HepG2 (cell line): ENCODE measurements around the gene TMEM9. TPM values are rescaled to one million over a fixed set of nuclear protein-coding genes. Genes with fewer than 3 reads are reported as not detected.

ENCODE experiments used
- ATAC-seq: fragments of 200-7000 bp; cut with Tn5 transposase; 3 replicates; pipeline ENCODE4 v1.9.1; 2020; ENCODE audit warnings: mild to moderate bottlenecking, moderate library complexity
- BruUV-seq: library from RNA; stranded (reverse); fragments of 400-500 nt; replicated peaks from 2 replicates; lab custom pipeline; 2021; lab: Mats Ljungman, UMichigan
- CTCF ChIA-PET: fragments of 300-600 bp; formaldehyde crosslinking; extraction: SDS; loops from one replicate; lab custom pipeline; 2021; ENCODE audit warnings: low total read pairs, inconsistent platforms, low intra/inter-chr PET ratio; lab: Yijun Ruan, JAX
- POLR2A ChIA-PET: fragments of 350-600 bp; sonication (Branson Sonifier 250); formaldehyde crosslinking; loops from one replicate; lab custom pipeline; 2020; ENCODE audit warnings: antibody characterized with exemption, inconsistent platforms; lab: Yijun Ruan, JAX
- DNase-seq: peaks from one replicate; pipeline ENCODE4 v3.0.0-alpha.2; 2015; ENCODE audit warnings: low spot score
- FAIRE-seq: peaks from 3 replicates; lab custom pipeline; 2011; peaks lifted over from hg19 to GRCh38; lab: Jason Lieb, UNC
- H2AFZ ChIP-seq: one replicate; pipeline ENCODE4 v1.6.1; 2011; ENCODE audit warnings: low read length, inconsistent platforms
- H3K27ac ChIP-seq: fragments of 300-600 bp; 3 replicates; pipeline ENCODE4 v1.8.0; 2011; ENCODE audit warnings: mixed run types, mild to moderate bottlenecking, mixed read lengths, low read length, inconsistent platforms; ENCODE audit not compliant: insufficient read depth; ENCODE audit errors: extremely low read length
- H3K27me3 ChIP-seq, 2 experiments: fragments of 200-600 bp in 1 of 2; 2 replicates in 1 of 2; 3 replicates in 1 of 2; pipeline versions ENCODE4 v1.6.0 to v1.8.0; 2011; ENCODE audit warnings: low read length in 2 of 2, mild to moderate bottlenecking in 2 of 2, moderate library complexity in 2 of 2, inconsistent platforms in 1 of 2; ENCODE audit not compliant: insufficient read depth in 2 of 2, control insufficient read depth in 1 of 2
- H3K36me3 ChIP-seq, 2 experiments: fragments of 200-600 bp in 1 of 2; replicated peaks in 1 of 2; 2 replicates in 1 of 2; 3 replicates in 1 of 2; pipeline versions ENCODE4 v1.5.1 to v1.8.0; 2011; ENCODE audit warnings: low read length in 2 of 2, inconsistent platforms in 1 of 2; ENCODE audit not compliant: insufficient read depth in 2 of 2, control insufficient read depth in 1 of 2
- H3K4me1 ChIP-seq: 2 replicates; pipeline ENCODE4 v1.5.1; 2012; ENCODE audit warnings: low read length, inconsistent platforms; ENCODE audit not compliant: insufficient read depth
- H3K4me2 ChIP-seq: 2 replicates; pipeline ENCODE4 v1.6.0; 2011; ENCODE audit warnings: low read depth, low read length, inconsistent platforms
- H3K4me3 ChIP-seq, 3 experiments: fragments of 200-600 bp in 1 of 3; sonication (generic), shearing (Covaris generic) in 1 of 3; replicated peaks in 1 of 3; 2 replicates each; pipeline ENCODE4 v1.5.1; 2011 to 2016; ENCODE audit warnings: low read length in 3 of 3, inconsistent platforms in 2 of 3, low read depth in 2 of 3, mild to moderate bottlenecking in 2 of 3, control low read depth in 1 of 3, mixed read lengths in 1 of 3; ENCODE audit not compliant: insufficient read depth in 1 of 3
- H3K79me2 ChIP-seq: one replicate; pipeline ENCODE4 v1.6.1; 2011; ENCODE audit warnings: low read length, inconsistent platforms; ENCODE audit not compliant: insufficient read depth
- H3K9ac ChIP-seq: 2 replicates; pipeline ENCODE4 v1.6.0; 2011; ENCODE audit warnings: mild to moderate bottlenecking, low read depth, low read length, inconsistent platforms; ENCODE audit not compliant: insufficient read depth
- H3K9me3 ChIP-seq: 2 replicates; pipeline ENCODE4 v1.5.1; 2012; ENCODE audit warnings: mild to moderate bottlenecking, low read length
- H4K20me1 ChIP-seq: 2 replicates; pipeline ENCODE4 v1.6.0; 2011; ENCODE audit warnings: inconsistent platforms, mild to moderate bottlenecking, low read length, moderate library complexity; ENCODE audit not compliant: insufficient read depth
- CBX1 ChIP-seq: IDR thresholded peaks from one replicate; pipeline ENCODE4 v1.6.1; 2016; ENCODE audit warnings: antibody characterized with exemption, low read depth
- CEBPG ChIP-seq: IDR thresholded peaks from 2 replicates; pipeline ENCODE4 v1.6.1; 2016
- FOSL2 ChIP-seq: sonication (generic); formaldehyde crosslinking; IDR thresholded peaks from 2 replicates; pipeline ENCODE4 v1.4.0; 2020; ENCODE audit warnings: missing genetic modification reagents
- FOXO4 ChIP-seq: sonication (generic); formaldehyde crosslinking; conservative IDR thresholded peaks from 2 replicates; pipeline ENCODE4 v1.8.1; 2023; ENCODE audit warnings: missing genetic modification reagents
- KDM5A ChIP-seq: fragments of 200-600 bp; sonication (generic); IDR thresholded peaks from 2 replicates; pipeline ENCODE4 v1.7.0; 2018; ENCODE audit warnings: antibody characterized with exemption, mild to moderate bottlenecking, low read length, borderline replicate concordance
- KMT2A ChIP-seq: sonication (generic); formaldehyde crosslinking; IDR thresholded peaks from 2 replicates; pipeline ENCODE4 v1.4.0; 2020; ENCODE audit warnings: missing genetic modification reagents
- MAF1 ChIP-seq: sonication (generic); formaldehyde crosslinking; IDR thresholded peaks from 2 replicates; pipeline ENCODE4 v1.5.0; 2020; ENCODE audit warnings: missing genetic modification reagents, borderline replicate concordance
- RARA ChIP-seq: IDR thresholded peaks from 2 replicates; pipeline ENCODE4 v1.6.1; 2016; ENCODE audit warnings: missing genetic modification reagents, missing compliant biosample characterization
- RXRA ChIP-seq: sonication (generic); formaldehyde crosslinking; IDR thresholded peaks from 2 replicates; pipeline ENCODE4 v1.5.1; 2020; ENCODE audit warnings: missing genetic modification reagents
- SIX1 ChIP-seq: sonication (generic); formaldehyde crosslinking; IDR thresholded peaks from 2 replicates; pipeline ENCODE4 v1.4.0; 2020; ENCODE audit warnings: missing genetic modification reagents, borderline replicate concordance
- SP140L ChIP-seq: sonication (generic); formaldehyde crosslinking; IDR thresholded peaks from 2 replicates; pipeline ENCODE4 v1.4.0; 2020; ENCODE audit warnings: missing genetic modification reagents, borderline replicate concordance
- ZC3H4 ChIP-seq: sonication (generic); formaldehyde crosslinking; IDR thresholded peaks from 2 replicates; pipeline ENCODE4 v1.4.0; 2020; ENCODE audit warnings: missing genetic modification reagents, borderline replicate concordance
- ZFP36L2 ChIP-seq: sonication (generic); formaldehyde crosslinking; IDR thresholded peaks from 2 replicates; pipeline ENCODE4 v1.4.0; 2020; ENCODE audit warnings: missing genetic modification reagents
- ZNF343 ChIP-seq: sonication (generic); formaldehyde crosslinking; IDR thresholded peaks from 2 replicates; pipeline ENCODE4 v1.4.0; 2020; ENCODE audit warnings: mild to moderate bottlenecking, missing genetic modification reagents
- ZNF451 ChIP-seq: sonication (generic); formaldehyde crosslinking; IDR thresholded peaks from 2 replicates; pipeline ENCODE4 v1.5.0; 2020; ENCODE audit warnings: mild to moderate bottlenecking, missing genetic modification reagents
- ZNF513 ChIP-seq: sonication (generic); formaldehyde crosslinking; conservative IDR thresholded peaks from 2 replicates; pipeline ENCODE4 v1.5.0; 2020; ENCODE audit warnings: missing genetic modification reagents
- ZNF605 ChIP-seq: sonication (generic); formaldehyde crosslinking; IDR thresholded peaks from 2 replicates; pipeline ENCODE4 v1.8.0; 2022; ENCODE audit warnings: mild to moderate bottlenecking, missing genetic modification reagents
- ZSCAN30 ChIP-seq: sonication (generic); formaldehyde crosslinking; IDR thresholded peaks from 2 replicates; pipeline ENCODE4 v1.5.0; 2020; ENCODE audit warnings: mild to moderate bottlenecking, missing genetic modification reagents
- WGBS: methylation state at CpG from one replicate; pipeline ENCODE4 v1.1.6; 2017; ENCODE audit warnings: low lambda C conversion rate; 5-methylcytosine and 5-hydroxymethylcytosine counted together
- in situ Hi-C: cut with HindIII; loops from 2 replicates; pipeline ENCODE4 v1.10.0; 2017; ENCODE audit warnings: low pct_unique_long_range_greater_than_20kb; ENCODE audit not compliant: extremely low pct_ligation_motif_present
- intact Hi-C: fragments of 100-400 bp; cut with micrococcal nuclease; formaldehyde crosslinking; loops from one replicate; pipeline ENCODE4 v1.10.0; 2022; ENCODE audit not compliant: unreplicated experiment
- polyA plus RNA-seq, 8 experiments: library from polyadenylated mRNA; depleted of rRNA in 3 of 8; stranded (reverse) in 7 of 8; unstranded in 1 of 8; fragments of >200 nt; fragmentation: Illumina TruSeq in 4 of 8; extraction: Trizol in 4 of 8; gene quantifications; 2 replicates each; pipeline versions ENCODE4 v1.2.1 to v1.2.3, GENCODE V29; 2011 to 2016; ENCODE audit warnings: low read depth in 4 of 8, missing spikeins in 1 of 8, mixed read lengths in 1 of 8; ENCODE audit not compliant: insufficient read depth in 1 of 8
- total RNA-seq, 5 experiments: library from RNA; depleted of rRNA; stranded (reverse); fragments of >200 nt; fragmentation: Illumina TruSeq; extraction: Trizol; gene quantifications; 2 replicates each; pipeline ENCODE4 v1.2.3, GENCODE V29; 2016; ENCODE audit warnings: low read depth in 1 of 5
- TF ChIP-seq, protein P1 (sequence below): IDR thresholded peaks from 2 replicates; pipeline ENCODE4 v1.6.1; 2016; ENCODE audit warnings: low read depth, borderline replicate concordance
- TF ChIP-seq, protein P2 (sequence below), 2 experiments: fragments of 450-650 bp in 1 of 2; sonication (generic) in 1 of 2; formaldehyde crosslinking; IDR thresholded peaks; 2 replicates each; pipeline versions ENCODE4 v1.5.0 to v1.8.0; 2020 to 2022; ENCODE audit warnings: mild to moderate bottlenecking in 1 of 2, missing genetic modification reagents in 1 of 2

Gene TMEM9
- total and polyA plus RNA-seq, 2 of the 13 experiments (the other 11 are each of a cell fraction or from before 2014, with no cell fraction given): 60.9 to 102 TPM

DNA sequence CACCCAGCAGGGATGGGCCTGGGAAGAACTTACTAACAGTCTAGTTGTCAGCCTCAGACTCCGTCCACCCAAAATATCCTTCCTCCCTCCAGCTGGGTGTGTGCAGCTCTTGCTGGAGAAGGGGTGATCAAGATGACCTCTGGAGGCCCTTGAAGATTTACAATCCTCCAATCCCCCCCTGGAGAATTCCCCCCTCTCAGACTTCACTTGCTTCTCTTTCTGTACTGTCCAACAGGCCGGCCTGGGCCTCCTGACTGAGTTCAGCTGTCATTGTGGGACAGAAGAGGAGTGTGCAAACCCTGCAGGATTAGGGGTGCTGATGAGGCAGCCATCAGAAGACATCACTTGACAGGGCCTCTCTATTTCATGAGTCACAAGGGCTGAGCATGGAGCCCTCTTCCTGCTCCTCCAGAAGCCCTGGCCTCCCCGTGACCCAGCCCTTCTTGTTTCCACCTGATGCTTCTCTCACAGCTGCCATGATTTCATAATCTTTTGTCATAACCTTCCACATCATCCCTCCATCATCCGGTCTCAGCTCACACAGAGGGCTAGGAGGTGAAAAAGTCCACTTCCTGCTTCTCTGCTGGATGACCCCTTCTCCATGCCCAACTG lies 18.8 kb upstream of the TMEM9 start:
- WGBS: 42% methylated on average over 4 of the region's 4 CpGs
- Histone ChIP-seq H3K4me1 (peaks cover 80% of the 10 kb centered on the region), H4K20me1 (no peaks in the 10 kb centered on the region), H3K79me2 (no peaks in the 10 kb centered on the region), H3K36me3 (no peaks in the 10 kb centered on the region), H3K27me3 (no peaks in the 10 kb centered on the region; a peak in 1 of 5 replicates), H3K27ac (no peak overlapping the region), H3K9ac (no peak overlapping the region), H3K4me3 (no peak overlapping the region), H2AFZ (no peak overlapping the region), H3K4me2 (peak overlapping the region; percentile 5; the same call in 1 of the 2 replicates), H3K9me3 (no peaks in the 10 kb centered on the region)
- ATAC-seq (no peak), DNase-seq (no peak), FAIRE-seq (no peak)
- POLR2A ChIA-PET: interaction anchor here (5.0 kb wide), 1 partner anchor 18 kb away, joined by 30 read pairs; the partner anchor contains the start of gene TMEM9
- in situ Hi-C loops (no loop called here), intact Hi-C loops (no loop called here)
- CTCF ChIA-PET: no interaction called here
- no TSS peak for BruUV-seq
- TF ChIP-seq CEBPG (CRISPR knock-in tag) (peak; percentile 19; the same call in 1 of the 2 replicates), ZNF605 (CRISPR knock-in tag) (no peak), KMT2A (CRISPR knock-in tag) (no peak), ZNF513 (CRISPR knock-in tag) (no peak), CBX1 (no peak), SP140L (CRISPR knock-in tag) (no peak), FOXO4 (CRISPR knock-in tag) (no peak), FOSL2 (0 out of 2 replicates have a peak, but pooled peaks have one; percentile 10), ZFP36L2 (CRISPR knock-in tag) (no peak), RXRA (CRISPR knock-in tag) (no peak), SIX1 (CRISPR knock-in tag) (no peak), ZNF451 (CRISPR knock-in tag) (no peak), KDM5A (no peak), RARA (peak; percentile 59; the same call in 1 of the 2 replicates), ZSCAN30 (no peak), MAF1 (CRISPR knock-in tag) (no peak), ZNF343 (CRISPR knock-in tag) (no peak), ZC3H4 (CRISPR knock-in tag) (no peak)
- TF ChIP-seq, protein P1, sequence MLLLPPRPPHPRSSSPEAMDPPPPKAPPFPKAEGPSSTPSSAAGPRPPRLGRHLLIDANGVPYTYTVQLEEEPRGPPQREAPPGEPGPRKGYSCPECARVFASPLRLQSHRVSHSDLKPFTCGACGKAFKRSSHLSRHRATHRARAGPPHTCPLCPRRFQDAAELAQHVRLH (CRISPR knock-in tag): no peak
- TF ChIP-seq, protein P2, sequence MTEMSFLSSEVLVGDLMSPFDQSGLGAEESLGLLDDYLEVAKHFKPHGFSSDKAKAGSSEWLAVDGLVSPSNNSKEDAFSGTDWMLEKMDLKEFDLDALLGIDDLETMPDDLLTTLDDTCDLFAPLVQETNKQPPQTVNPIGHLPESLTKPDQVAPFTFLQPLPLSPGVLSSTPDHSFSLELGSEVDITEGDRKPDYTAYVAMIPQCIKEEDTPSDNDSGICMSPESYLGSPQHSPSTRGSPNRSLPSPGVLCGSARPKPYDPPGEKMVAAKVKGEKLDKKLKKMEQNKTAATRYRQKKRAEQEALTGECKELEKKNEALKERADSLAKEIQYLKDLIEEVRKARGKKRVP (CRISPR knock-in tag; IDR thresholded peaks at IDR 0.05): no peak
